ENCODE measurements around the gene TRRAP.

The TRRAP gene

GRCh38 chr7:99008921-99009530 lies 130.7 kb downstream of the TRRAP start:
- DNase-seq: no peak

- no peak for DNase-seq
Measured at GRCh38 chr7:99010281-99010680, 131.9 kb downstream of the TRRAP start.

DNA sequence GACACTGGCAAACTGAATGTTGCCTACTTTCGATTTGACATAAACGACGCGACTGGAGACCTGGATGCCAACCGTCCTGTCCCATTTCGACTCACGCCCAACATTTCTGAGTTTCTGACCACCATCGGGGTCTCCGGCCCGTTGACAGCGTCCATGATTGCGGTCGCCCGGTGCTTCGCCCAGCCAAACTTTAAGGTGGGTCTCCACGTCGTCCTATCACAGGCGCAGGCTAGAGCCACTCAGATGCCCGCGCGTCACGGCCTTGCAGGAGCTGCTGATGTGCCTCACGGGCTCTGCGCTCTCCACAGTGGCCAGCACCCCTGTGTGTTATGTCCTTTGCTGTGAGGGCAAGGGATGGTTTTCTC lies 133.0 kb downstream of the TRRAP start:
- DNase-seq: no peak

DNA sequence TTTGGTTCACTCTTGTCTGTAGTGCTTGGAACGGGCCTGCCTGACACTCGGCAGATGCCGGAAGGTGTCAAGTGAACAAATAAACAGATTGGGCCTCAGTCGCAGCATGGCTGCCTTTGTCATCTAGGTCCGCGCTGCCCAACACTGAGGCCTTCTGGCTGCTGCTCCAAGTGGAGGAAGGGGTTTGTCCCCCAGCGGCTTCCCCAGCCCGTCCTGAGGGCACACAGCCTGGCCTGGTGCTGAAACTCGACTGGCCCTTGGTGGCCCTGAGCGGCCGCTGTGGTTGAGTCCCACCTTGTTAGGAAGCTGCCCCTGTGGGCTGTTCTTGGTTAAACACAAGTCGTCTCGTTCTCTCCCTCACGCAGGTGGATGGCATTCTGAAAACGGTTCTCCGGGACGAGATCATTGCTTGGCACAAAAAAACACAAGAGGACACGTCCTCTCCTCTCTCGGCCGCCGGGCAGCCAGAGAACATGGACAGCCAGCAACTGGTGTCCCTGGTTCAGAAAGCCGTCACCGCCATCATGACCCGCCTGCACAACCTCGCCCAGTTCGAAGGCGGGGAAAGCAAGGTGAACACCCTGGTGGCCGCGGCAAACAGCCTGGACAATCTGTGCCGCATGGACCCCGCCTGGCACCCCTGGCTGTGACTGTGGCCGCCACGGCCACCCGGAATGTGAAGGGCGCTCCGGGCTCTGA lies 133.5 kb downstream of the TRRAP start:
- DNase-seq: no peak

GRCh38 chr7:99012722-99013121 lies 134.4 kb downstream of the TRRAP start:
- DNase-seq: no peak

- no peak for DNase-seq
Measured at GRCh38 chr7:99013266-99014112, 135.2 kb downstream of the TRRAP start.

DNA sequence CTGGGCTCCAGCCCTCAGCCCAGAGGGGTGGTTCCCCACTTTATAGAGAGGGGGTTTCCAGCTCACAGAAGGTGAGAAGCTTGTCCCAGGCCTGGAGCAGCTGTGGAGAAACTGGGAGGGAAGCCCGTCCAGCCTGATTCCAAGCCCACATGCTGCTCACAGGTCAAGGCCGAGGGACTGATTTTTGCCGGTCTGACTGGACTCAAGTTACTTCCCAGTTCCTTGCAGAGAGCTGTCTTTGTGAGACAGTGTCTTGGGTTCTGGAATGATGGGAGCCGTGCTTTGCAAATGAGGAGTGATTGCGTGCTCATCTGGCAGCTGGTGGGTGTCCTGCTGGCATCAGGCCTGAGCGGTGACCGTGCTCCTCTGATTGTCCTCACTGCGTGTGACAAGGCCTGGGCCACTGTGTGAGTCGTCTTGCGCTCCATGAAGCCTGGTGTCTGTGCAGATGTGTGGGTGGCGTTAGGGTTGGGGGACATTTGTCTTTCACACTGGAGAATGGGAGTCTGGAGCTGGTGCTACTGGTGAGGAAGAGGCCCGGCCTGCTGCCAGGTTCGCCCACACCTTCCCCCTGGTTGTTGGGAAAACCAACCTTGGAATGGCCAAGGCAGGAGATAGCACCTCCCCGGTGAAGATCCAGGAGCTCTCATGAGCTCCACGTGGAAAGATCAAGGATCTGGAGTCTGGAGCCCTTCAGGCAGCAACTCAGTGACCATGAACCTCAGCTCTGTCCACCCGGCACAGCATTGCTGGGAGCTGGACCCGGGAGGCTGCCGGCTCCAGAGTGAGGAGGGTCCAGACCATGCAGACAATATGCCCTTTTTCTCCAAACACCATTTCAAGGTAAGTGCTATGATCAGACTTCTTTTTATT lies 136.0 kb downstream of the TRRAP start:
- DNase-seq: no peak

DNA sequence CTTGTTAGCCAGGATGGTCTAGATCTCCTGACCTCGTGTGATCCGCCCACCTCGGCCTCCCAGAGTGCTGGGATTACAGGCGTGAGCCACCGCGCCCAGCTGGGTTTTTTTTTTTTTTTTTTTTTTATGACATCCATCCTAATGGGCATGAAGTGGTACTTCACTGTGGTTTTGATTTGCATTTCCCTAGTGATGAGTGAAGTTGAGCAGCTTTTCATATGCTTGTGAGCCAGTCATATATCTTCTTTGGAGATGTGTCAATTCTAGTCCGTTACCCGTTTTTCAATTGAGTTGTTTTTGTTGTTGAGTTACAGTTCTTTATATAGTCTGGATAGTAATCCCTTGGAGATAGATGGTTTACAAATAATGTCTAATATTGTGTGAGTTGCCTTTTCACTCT lies 137.9 kb downstream of the TRRAP start:
- DNase-seq: no peak

- DNase-seq: no peak
Measured at GRCh38 chr7:99019523-99020412, 141.4 kb downstream of the TRRAP start.

- no peak for DNase-seq
Measured at GRCh38 chr7:99020413-99020715, 142.0 kb downstream of the TRRAP start.

DNA sequence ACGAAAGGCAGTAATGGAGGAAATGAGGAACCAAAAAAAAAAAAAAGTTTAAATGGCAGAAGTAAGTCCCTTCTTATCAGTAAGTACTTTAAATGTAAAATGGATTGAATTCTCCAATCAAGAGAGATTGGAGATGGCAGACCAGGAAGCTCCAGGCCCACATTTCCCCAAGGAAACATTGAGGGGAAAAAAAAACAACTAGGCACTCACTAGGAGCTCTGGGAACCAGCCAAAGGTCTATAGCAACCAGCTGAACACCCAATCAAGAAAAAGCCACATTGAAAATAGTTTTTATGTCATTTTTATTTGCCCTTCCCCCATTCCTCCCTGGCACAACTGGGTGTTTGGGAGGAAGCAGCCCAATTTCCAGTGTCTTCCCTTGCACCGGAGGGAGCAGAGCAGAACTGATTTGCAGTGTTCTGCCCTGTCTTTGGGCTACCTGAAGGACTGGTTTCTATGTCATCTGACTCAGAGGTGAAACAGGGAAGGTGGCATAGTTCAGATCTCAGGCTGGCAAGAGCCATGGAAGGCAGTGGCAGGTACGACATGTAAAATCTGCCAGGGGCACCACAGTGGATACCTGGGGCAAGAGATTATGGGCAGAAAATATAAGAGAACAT lies 143.7 kb downstream of the TRRAP start:
- DNase-seq: no peak

- no peak for DNase-seq
Measured at GRCh38 chr7:99024066-99024465, 145.7 kb downstream of the TRRAP start.

DNA sequence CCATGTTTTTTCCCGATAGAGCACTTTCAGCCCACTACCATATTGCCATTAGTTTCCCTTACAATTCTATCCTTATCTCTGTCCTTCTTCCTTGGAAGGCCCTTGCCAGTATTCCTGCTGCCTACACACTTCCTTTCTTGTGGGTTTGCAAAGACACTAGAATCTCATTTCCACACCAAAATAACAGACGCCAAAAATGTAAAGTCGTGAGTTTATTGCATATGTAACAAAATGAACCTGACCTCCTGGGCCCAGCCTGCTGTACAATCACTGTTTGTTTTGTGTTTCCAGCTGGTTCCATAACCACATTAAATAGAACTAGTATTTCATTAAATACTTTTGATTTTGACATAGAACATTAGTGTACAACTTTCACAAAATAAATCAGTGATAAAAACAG lies 148.9 kb downstream of the TRRAP start:
- DNase-seq: no peak

GRCh38 chr7:99027841-99028240 lies 149.5 kb downstream of the TRRAP start:
- DNase-seq: no peak

- DNase-seq: no peak
Measured at GRCh38 chr7:99028261-99028973, 150.1 kb downstream of the TRRAP start.

GRCh38 chr7:99029466-99030435 lies 151.4 kb downstream of the TRRAP start:
- DNase-seq: no peak

GRCh38 chr7:99030457-99030856 lies 152.1 kb downstream of the TRRAP start:
- DNase-seq: no peak

DNA sequence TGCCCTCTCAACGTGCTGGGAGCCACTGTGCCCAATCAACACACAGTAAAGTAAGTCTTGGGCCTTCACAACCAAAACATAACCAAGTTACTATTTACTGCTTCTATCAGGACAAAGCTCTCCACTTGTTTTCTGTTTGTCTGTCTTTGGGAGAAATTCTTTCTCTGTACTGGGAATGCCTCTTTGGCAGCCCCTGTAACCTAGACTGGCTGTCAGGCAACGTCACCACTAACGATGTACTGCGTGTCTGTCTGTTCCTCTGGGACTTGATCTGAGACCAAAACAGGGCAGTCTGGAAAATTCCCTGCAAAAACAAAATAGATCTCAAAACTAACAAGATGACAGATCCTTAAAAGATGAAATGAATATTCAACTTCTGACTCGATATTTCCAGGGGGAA lies 152.6 kb downstream of the TRRAP start:
- no peak for DNase-seq

GRCh38 chr7:99031496-99031895 lies 153.2 kb downstream of the TRRAP start:
- no peak for DNase-seq

GRCh38 chr7:99032928-99033327 lies 154.6 kb downstream of the TRRAP start:
- DNase-seq: no peak
